Gastrocnemius medialis (tissue), 4 donors: Measurements from ENCODE around the gene B3GALT5. TPM values are rescaled to one million over a fixed set of nuclear protein-coding genes. Genes with fewer than 3 reads are reported as not detected.

Experiments
- ATAC-seq, 2 donors: fragments of 150-250 bp; one replicate each; pipeline ENCODE4 v1.9.1; 2016
- DNase-seq, 2 donors: peaks; one replicate each; pipeline ENCODE4 v3.0.0-alpha.2; 2019
- H3K27ac ChIP-seq, 4 donors: fragments of 200-600 bp; sonication (generic); 1 replicate in 1 of 4; 2 replicates in 3 of 4; pipeline ENCODE4 v1.5.1; 2016 to 2018; ENCODE audit warnings: mild to moderate bottlenecking in 2 of 4, moderate library complexity in 1 of 4
- H3K27me3 ChIP-seq, 3 donors: fragments of 200-600 bp; sonication (generic) in 2 of 3; 1 replicate in 1 of 3; 2 replicates in 2 of 3; pipeline versions ENCODE4 v1.5.1 to v1.6.0; 2016 to 2019; ENCODE audit warnings: mild to moderate bottlenecking in 1 of 3, moderate library complexity in 1 of 3
- H3K36me3 ChIP-seq, 2 donors: fragments of 200-600 bp; sonication (generic) in 1 of 2; one replicate each; pipeline ENCODE4 v1.5.1; 2017 to 2018
- H3K4me1 ChIP-seq, 2 donors: fragments of 200-600 bp; sonication (generic) in 1 of 2; one replicate each; pipeline ENCODE4 v1.5.1; 2016 to 2017; ENCODE audit warnings: mild to moderate bottlenecking in 2 of 2
- H3K4me3 ChIP-seq, 4 donors: fragments of 200-600 bp; sonication (generic) in 3 of 4; 1 replicate in 1 of 4; 2 replicates in 3 of 4; pipeline ENCODE4 v1.5.1; 2016 to 2019; ENCODE audit warnings: mild to moderate bottlenecking in 2 of 4
- H3K9me3 ChIP-seq, 3 donors: fragments of 200-600 bp; sonication (generic) in 2 of 3; 1 replicate in 1 of 3; 2 replicates in 2 of 3; pipeline ENCODE4 v1.5.1; 2016 to 2019
- CTCF ChIP-seq, 5 experiments: fragments of 450-650 bp in 3 of 5; fragments of 200-600 bp in 2 of 5; sonication (generic) in 2 of 5; IDR thresholded peaks in 4 of 5; conservative IDR thresholded peaks in 1 of 5; 1 replicate in 4 of 5; 2 replicates in 1 of 5; pipeline ENCODE4 v1.5.1; 2016 to 2019; ENCODE audit warnings: antibody characterized with exemption in 5 of 5, mild to moderate bottlenecking in 3 of 5, moderate library complexity in 3 of 5
- POLR2A ChIP-seq, 2 donors: fragments of 450-650 bp; IDR thresholded peaks; one replicate each; pipeline ENCODE4 v1.6.1; 2017; ENCODE audit warnings: antibody characterized with exemption in 2 of 2, mild to moderate bottlenecking in 2 of 2, moderate library complexity in 2 of 2
- in situ Hi-C, 4 donors: fragments of 200-750 bp; cut with MboI; loops; one replicate each; pipeline versions ENCODE4 v1.15.0 to v1.8.0; 2017; ENCODE audit warnings: low sequenced_read_pairs in 4 of 4
- intact Hi-C: fragments of 100-400 bp; cut with DNase I; formaldehyde crosslinking; loops from one replicate; pipeline ENCODE4 v1.15.1; 2023; ENCODE audit warnings: low total_unique reads
- total RNA-seq, 4 donors: library from RNA; depleted of rRNA; stranded (reverse); fragments of >200 nt; gene quantifications; one replicate each; pipeline versions ENCODE4 v1.1.0 to v1.2.3, GENCODE V29; 2016

B3GALT5 gene
- total RNA-seq, 4 donors from 2014 or later: 0.02 to 1.3 TPM; not detected in 2

- H3K27me3 ChIP-seq: no peaks in the 10 kb centered on the region
- H3K9me3 ChIP-seq: no peaks in the 10 kb centered on the region
- DNase-seq: no peak
- in situ Hi-C loops (no loop called here), intact Hi-C loops (no loop called here)
- ATAC-seq: no peak
- TF ChIP-seq CTCF (IDR thresholded peaks at IDR 0.05 in 4 of 5, conservative IDR thresholded peaks at IDR 0.05 in 1 of 5) (no peak), POLR2A (IDR thresholded peaks at IDR 0.05) (no peak)
- H3K4me3 ChIP-seq: no peak overlapping the region
- H3K36me3 ChIP-seq: no peaks in the 10 kb centered on the region
- no peaks in the 10 kb centered on the region for H3K4me1 ChIP-seq
- H3K27ac ChIP-seq: no peak overlapping the region
These were observed 8.1 kb downstream of the B3GALT5 start for GRCh38 chr21:39620856-39621255.

DNA sequence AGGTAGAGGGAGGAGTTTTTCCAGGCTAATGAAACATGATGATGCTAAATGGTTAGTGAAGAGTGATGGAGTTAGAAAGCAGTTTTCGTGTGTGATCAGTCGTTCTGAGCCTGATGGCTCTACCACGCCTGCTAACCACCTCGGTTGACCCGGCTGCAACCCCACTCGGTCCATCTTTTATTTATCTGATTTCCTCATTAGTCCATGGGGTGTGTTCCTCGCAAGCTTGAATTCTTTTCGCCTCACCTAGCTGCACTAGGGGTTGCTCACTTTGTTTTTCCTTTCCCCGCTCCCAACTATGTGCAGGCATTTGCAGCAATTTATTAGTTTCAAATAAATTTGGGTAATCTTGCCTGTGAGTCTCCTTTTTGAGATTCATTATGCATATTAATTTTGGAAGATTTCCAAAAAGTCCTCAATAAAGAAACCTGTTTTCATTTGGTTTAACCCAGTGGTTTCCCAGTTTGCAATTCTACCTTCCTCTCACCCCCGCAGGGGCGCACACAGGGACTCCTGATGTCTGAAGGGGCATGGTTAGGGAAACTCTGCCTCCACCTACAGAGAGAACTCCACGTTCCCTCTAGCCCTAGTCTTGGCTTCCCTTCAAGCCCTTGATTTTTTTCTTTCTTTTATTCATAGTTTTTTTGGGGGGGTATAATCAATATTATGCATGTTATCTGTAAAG lies 12.6 kb downstream of the B3GALT5 start:
- no peaks in the 10 kb centered on the region for H3K4me1 ChIP-seq
- intact Hi-C loops (no loop called here), in situ Hi-C loops (loop anchor here in 1 of 4 donors (25.0 kb wide), 1 partner anchor 88 kb away; no protein-coding TSS in a partner anchor)
- TF ChIP-seq CTCF (IDR thresholded peaks at IDR 0.05 in 4 of 5, conservative IDR thresholded peaks at IDR 0.05 in 1 of 5) (no peak), POLR2A (IDR thresholded peaks at IDR 0.05) (no peak)
- no peak overlapping the region for H3K27ac ChIP-seq
- ATAC-seq (no peak), DNase-seq (no peak)
- no peaks in the 10 kb centered on the region for H3K36me3 ChIP-seq
- no peaks in the 10 kb centered on the region for H3K27me3 ChIP-seq
- no peaks in the 10 kb centered on the region for H3K9me3 ChIP-seq
- no peak overlapping the region for H3K4me3 ChIP-seq

DNA sequence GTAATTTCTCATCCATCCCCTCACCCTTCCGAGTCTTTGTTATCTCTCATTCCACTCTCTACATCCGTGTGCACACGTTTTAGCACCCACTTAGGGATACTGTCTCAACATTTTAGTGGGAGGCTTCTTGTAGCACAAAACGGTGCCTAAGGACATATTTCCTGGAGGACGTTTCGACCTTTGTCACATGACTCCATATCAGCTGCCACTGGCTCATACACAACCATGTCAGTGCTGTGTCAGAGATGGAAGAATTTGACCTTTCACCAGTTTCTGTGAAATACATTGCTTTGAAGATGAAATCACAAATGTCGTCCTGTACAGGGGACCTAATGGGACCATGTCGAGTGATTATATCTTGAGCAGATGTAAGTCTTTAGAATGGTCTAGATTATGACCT lies 15.6 kb downstream of the B3GALT5 start:
- in situ Hi-C loops: loop anchor here in 1 of 4 donors (25.0 kb wide), 1 partner anchor 91 kb away; no protein-coding TSS in a partner anchor
- Histone ChIP-seq H3K4me3 (no peak overlapping the region), H3K4me1 (no peaks in the 10 kb centered on the region), H3K27me3 (no peaks in the 10 kb centered on the region), H3K27ac (no peak overlapping the region), H3K9me3 (no peaks in the 10 kb centered on the region), H3K36me3 (no peaks in the 10 kb centered on the region)
- no peak for DNase-seq
- no peak for ATAC-seq
- intact Hi-C loops: no loop called here
- no peak for TF ChIP-seq CTCF (IDR thresholded peaks at IDR 0.05 in 4 of 5, conservative IDR thresholded peaks at IDR 0.05 in 1 of 5)
- TF ChIP-seq POLR2A (IDR thresholded peaks at IDR 0.05): no peak

- in situ Hi-C loops: loop anchor here in 1 of 4 donors (25.0 kb wide), 1 partner anchor 93 kb away; no protein-coding TSS in a partner anchor
- Histone ChIP-seq H3K27ac (no peak overlapping the region), H3K9me3 (no peaks in the 10 kb centered on the region), H3K4me1 (no peaks in the 10 kb centered on the region), H3K4me3 (no peak overlapping the region), H3K36me3 (no peaks in the 10 kb centered on the region), H3K27me3 (no peaks in the 10 kb centered on the region)
- no peak for ATAC-seq
- DNase-seq: no peak
- no peak for TF ChIP-seq POLR2A (IDR thresholded peaks at IDR 0.05)
- no peak for TF ChIP-seq CTCF (IDR thresholded peaks at IDR 0.05 in 4 of 5, conservative IDR thresholded peaks at IDR 0.05 in 1 of 5)
- intact Hi-C loops: no loop called here
These were observed 17.5 kb downstream of the B3GALT5 start for GRCh38 chr21:39630191-39630591.
